Keratinocyte (primary cell): Measurements from ENCODE around the gene TRIM66. TPM values are rescaled to one million over a fixed set of nuclear protein-coding genes. Genes with fewer than 3 reads are reported as not detected.

Experiments used
- DNase-seq: peaks from one replicate; pipeline ENCODE4 v3.0.0-alpha.2; 2011; ENCODE audit warnings: low read depth, missing footprints, low spot score
- FAIRE-seq: peaks from 2 replicates; lab custom pipeline; 2011; peaks lifted over from hg19 to GRCh38; lab: Jason Lieb, UNC
- H2AFZ ChIP-seq: 2 replicates; pipeline ENCODE4 v1.6.0; 2012; ENCODE audit warnings: low read length, control low read depth, inconsistent platforms; ENCODE audit not compliant: control insufficient read depth
- H3K27ac ChIP-seq: 2 replicates; pipeline ENCODE4 v1.5.1; 2011; ENCODE audit warnings: low read length; ENCODE audit not compliant: control insufficient read depth, insufficient read depth
- H3K27me3 ChIP-seq: 3 replicates; pipeline ENCODE4 v1.6.0; 2011; ENCODE audit warnings: low read length; ENCODE audit not compliant: control insufficient read depth, insufficient read depth; ENCODE audit errors: extremely low read depth
- H3K36me3 ChIP-seq, 2 experiments: 2 replicates in 1 of 2; 3 replicates in 1 of 2; pipeline ENCODE4 v1.5.1; 2011; ENCODE audit warnings: low read length in 2 of 2, mild to moderate bottlenecking in 1 of 2; ENCODE audit not compliant: control insufficient read depth in 2 of 2, insufficient read depth in 2 of 2; ENCODE audit errors: extremely low read depth in 1 of 2
- H3K4me1 ChIP-seq: 3 replicates; pipeline ENCODE4 v1.5.1; 2011; ENCODE audit warnings: low read length; ENCODE audit not compliant: control insufficient read depth, insufficient read depth; ENCODE audit errors: extremely low read depth
- H3K4me2 ChIP-seq: 3 replicates; pipeline ENCODE4 v1.6.0; 2011; ENCODE audit warnings: low read depth, low read length; ENCODE audit not compliant: control insufficient read depth, insufficient read depth; ENCODE audit errors: extremely low read depth
- H3K4me3 ChIP-seq, 3 experiments: fragments of 200-600 bp in 1 of 3; sonication (generic) in 1 of 3; 2 replicates in 2 of 3; 3 replicates in 1 of 3; pipeline ENCODE4 v1.5.1; 2011 to 2016; ENCODE audit warnings: low read length in 3 of 3, mild to moderate bottlenecking in 3 of 3, control low read depth in 2 of 3, inconsistent platforms in 1 of 3, low read depth in 1 of 3, mixed read lengths in 1 of 3, mixed run types in 1 of 3, moderate library complexity in 1 of 3; ENCODE audit not compliant: control insufficient read depth in 2 of 3, insufficient read depth in 2 of 3; ENCODE audit errors: extremely low read depth in 1 of 3
- H3K79me2 ChIP-seq: 2 replicates; pipeline ENCODE4 v1.6.0; 2012; ENCODE audit warnings: low read length; ENCODE audit not compliant: control insufficient read depth, insufficient read depth
- H3K9ac ChIP-seq: 3 replicates; pipeline ENCODE4 v1.6.0; 2011; ENCODE audit warnings: low read length; ENCODE audit not compliant: control insufficient read depth, insufficient read depth; ENCODE audit errors: extremely low read depth
- H3K9me1 ChIP-seq: 3 replicates; pipeline ENCODE4 v1.6.0; 2011; ENCODE audit warnings: low read length; ENCODE audit not compliant: control insufficient read depth, insufficient read depth; ENCODE audit errors: extremely low read depth
- H3K9me3 ChIP-seq: 2 replicates; pipeline ENCODE4 v1.5.1; 2012; ENCODE audit warnings: low read depth, low read length; ENCODE audit not compliant: control insufficient read depth
- H4K20me1 ChIP-seq: 3 replicates; pipeline ENCODE4 v1.6.0; 2011; ENCODE audit warnings: low read length; ENCODE audit not compliant: control insufficient read depth, insufficient read depth; ENCODE audit errors: extremely low read depth
- EZH2 ChIP-seq: IDR thresholded peaks from one replicate; pipeline ENCODE4 v1.6.1; 2012; ENCODE audit warnings: inconsistent platforms, mild to moderate bottlenecking, low read length, moderate library complexity
- dilution Hi-C: fragments of 300-500 bp; cut with MboI; formaldehyde crosslinking; loops from one replicate; pipeline ENCODE4 v1.7.0; 2020; ENCODE audit warnings: low sequenced_read_pairs; ENCODE audit not compliant: extremely low pct_ligation_motif_present
- polyA plus RNA-seq, 5 experiments: library from polyadenylated mRNA; depleted of rRNA in 3 of 5; stranded (reverse) in 3 of 5; stranded (forward) in 1 of 5; unstranded in 1 of 5; fragments of >200 nt; gene quantifications; 1 replicate in 1 of 5; 2 replicates in 3 of 5; 3 replicates in 1 of 5; pipeline versions ENCODE4 v1.2.1 to v1.2.3, GENCODE V29; 2011 to 2012; ENCODE audit warnings: missing spikeins in 2 of 5, low read depth in 1 of 5, low replicate concordance in 1 of 5
- TF ChIP-seq, protein P1 (sequence below), 3 experiments: IDR thresholded peaks in 1 of 3; conservative IDR thresholded peaks in 1 of 3; optimal IDR thresholded peaks in 1 of 3; 2 replicates in 2 of 3; 3 replicates in 1 of 3; pipeline versions ENCODE3 to v1.5.1; 2011; ENCODE audit warnings: low read length in 3 of 3, mild to moderate bottlenecking in 3 of 3, moderate library complexity in 2 of 3, control low read depth in 1 of 3, inconsistent platforms in 1 of 3; ENCODE audit not compliant: insufficient read depth in 2 of 3; ENCODE audit errors: extremely low read depth in 1 of 3

The TRIM66 gene
- polyA plus RNA-seq, 1 donor (not counting 4 experiments of a cell fraction or from before 2014, with no cell fraction given), result 5.1 TPM

- DNase-seq, result no peak
- Histone ChIP-seq H3K9me1 (peaks cover 3% of the 10 kb centered on the region), H3K4me3 (no peak overlapping the region), H3K79me2 (no peaks in the 10 kb centered on the region), H3K4me1 (no peaks in the 10 kb centered on the region), H4K20me1 (no peaks in the 10 kb centered on the region), H3K36me3 (peaks cover 41 to 42% of the 10 kb centered on the region in 2 experiments), H2AFZ (no peak overlapping the region), H3K9me3 (no peaks in the 10 kb centered on the region), H3K27me3 (no peaks in the 10 kb centered on the region), H3K4me2 (no peak overlapping the region), H3K27ac (no peak overlapping the region), H3K9ac (no peak overlapping the region)
- dilution Hi-C loops, result no loop called here
- no peak for FAIRE-seq
- no peak for TF ChIP-seq EZH2
- TF ChIP-seq, protein P1, sequence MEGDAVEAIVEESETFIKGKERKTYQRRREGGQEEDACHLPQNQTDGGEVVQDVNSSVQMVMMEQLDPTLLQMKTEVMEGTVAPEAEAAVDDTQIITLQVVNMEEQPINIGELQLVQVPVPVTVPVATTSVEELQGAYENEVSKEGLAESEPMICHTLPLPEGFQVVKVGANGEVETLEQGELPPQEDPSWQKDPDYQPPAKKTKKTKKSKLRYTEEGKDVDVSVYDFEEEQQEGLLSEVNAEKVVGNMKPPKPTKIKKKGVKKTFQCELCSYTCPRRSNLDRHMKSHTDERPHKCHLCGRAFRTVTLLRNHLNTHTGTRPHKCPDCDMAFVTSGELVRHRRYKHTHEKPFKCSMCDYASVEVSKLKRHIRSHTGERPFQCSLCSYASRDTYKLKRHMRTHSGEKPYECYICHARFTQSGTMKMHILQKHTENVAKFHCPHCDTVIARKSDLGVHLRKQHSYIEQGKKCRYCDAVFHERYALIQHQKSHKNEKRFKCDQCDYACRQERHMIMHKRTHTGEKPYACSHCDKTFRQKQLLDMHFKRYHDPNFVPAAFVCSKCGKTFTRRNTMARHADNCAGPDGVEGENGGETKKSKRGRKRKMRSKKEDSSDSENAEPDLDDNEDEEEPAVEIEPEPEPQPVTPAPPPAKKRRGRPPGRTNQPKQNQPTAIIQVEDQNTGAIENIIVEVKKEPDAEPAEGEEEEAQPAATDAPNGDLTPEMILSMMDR (optimal IDR thresholded peaks at IDR 0.05 in 1 of 3, IDR thresholded peaks at IDR 0.05 in 1 of 3, conservative IDR thresholded peaks at IDR 0.05 in 1 of 3; ENCODE audit: extremely low read depth in 1 of 3, insufficient read depth in 2 of 3, low read length in 3 of 3), result no peak
Observed at GRCh38 chr11:8709777-8710176, 27.3 kb upstream of the TRIM66 start.

GRCh38 chr11:8709002-8709672 is 26.7 kb upstream of the TRIM66 start:
- Histone ChIP-seq H3K9me3 (no peaks in the 10 kb centered on the region), H3K27me3 (no peaks in the 10 kb centered on the region), H3K9ac (no peak overlapping the region), H2AFZ (no peak overlapping the region), H3K27ac (no peak overlapping the region), H3K4me3 (no peak overlapping the region), H3K79me2 (no peaks in the 10 kb centered on the region), H4K20me1 (no peaks in the 10 kb centered on the region), H3K36me3 (peaks cover 35 to 37% of the 10 kb centered on the region in 2 experiments), H3K4me2 (no peak overlapping the region), H3K4me1 (no peaks in the 10 kb centered on the region), H3K9me1 (no peaks in the 10 kb centered on the region)
- no peak for TF ChIP-seq EZH2
- TF ChIP-seq, protein P1 (optimal IDR thresholded peaks at IDR 0.05 in 1 of 3, IDR thresholded peaks at IDR 0.05 in 1 of 3, conservative IDR thresholded peaks at IDR 0.05 in 1 of 3; ENCODE audit: extremely low read depth in 1 of 3, insufficient read depth in 2 of 3, low read length in 3 of 3), result no peak
- dilution Hi-C loops, result no loop called here
- FAIRE-seq, result no peak
- no peak for DNase-seq
